Measurements from ENCODE around the gene CXCR2. TPM values are rescaled to one million over a fixed set of nuclear protein-coding genes. Genes with fewer than 3 reads are reported as not detected.
A peak's percentile ranks its signal among the peaks of the same experiment; 100 is the strongest.
"Not testable (repeated sequence)": the region's sequence is repeated elsewhere in the genome, so short reads cannot be mapped to it uniquely, and the experiment has no call there.

The CXCR2 gene
- total RNA-seq, 2 experiments from 2014 or later: 0.15 to 0.30 TPM

DNA sequence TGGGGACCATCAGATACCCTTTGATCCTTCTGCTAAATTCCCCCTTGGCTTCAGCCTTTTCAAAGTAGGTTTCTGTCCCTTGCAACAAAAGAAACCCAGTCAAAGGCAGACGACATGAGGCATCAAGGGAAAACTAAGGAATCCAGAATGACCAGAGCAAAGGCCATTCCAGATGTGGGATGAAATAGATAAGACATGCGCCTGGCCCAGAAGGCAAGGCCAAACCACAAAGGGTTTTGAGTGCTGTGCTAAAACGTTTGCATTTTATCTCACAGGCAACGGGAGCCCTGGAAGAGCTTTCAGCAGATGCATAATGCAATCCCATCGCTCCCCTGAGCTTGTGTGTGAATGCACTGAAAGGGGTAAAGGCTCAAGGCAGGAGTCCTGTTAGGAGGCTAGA is 23.3 kb downstream of the CXCR2 start:
- CTCF ChIA-PET: no interaction called here
- H3K27me3 Mint-ChIP-seq: peaks cover 22% of the 10 kb centered on the region
- H3K4me3 Mint-ChIP-seq: no peak overlapping the region
- H3K27ac Mint-ChIP-seq: no peak overlapping the region
- H3K36me3 Mint-ChIP-seq: no peaks in the 10 kb centered on the region
- peaks cover 10% of the 10 kb centered on the region for H3K4me1 Mint-ChIP-seq
- H3K9me3 Mint-ChIP-seq (ENCODE audit: low read depth): no peaks in the 10 kb centered on the region
- DNase-seq: no peak
- ATAC-seq: no peak

GRCh38 chr2:218149848-218150440 is 24.1 kb downstream of the CXCR2 start:
- Mint-ChIP-seq H3K4me1 (peaks cover 10% of the 10 kb centered on the region), H3K4me3 (no peak overlapping the region), H3K27ac (no peak overlapping the region), H3K9me3 (ENCODE audit: low read depth) (no peaks in the 10 kb centered on the region), H3K27me3 (peaks cover 22% of the 10 kb centered on the region), H3K36me3 (no peaks in the 10 kb centered on the region)
- DNase-seq (no peak), ATAC-seq (no peak)
- CTCF ChIA-PET: no interaction called here

DNA sequence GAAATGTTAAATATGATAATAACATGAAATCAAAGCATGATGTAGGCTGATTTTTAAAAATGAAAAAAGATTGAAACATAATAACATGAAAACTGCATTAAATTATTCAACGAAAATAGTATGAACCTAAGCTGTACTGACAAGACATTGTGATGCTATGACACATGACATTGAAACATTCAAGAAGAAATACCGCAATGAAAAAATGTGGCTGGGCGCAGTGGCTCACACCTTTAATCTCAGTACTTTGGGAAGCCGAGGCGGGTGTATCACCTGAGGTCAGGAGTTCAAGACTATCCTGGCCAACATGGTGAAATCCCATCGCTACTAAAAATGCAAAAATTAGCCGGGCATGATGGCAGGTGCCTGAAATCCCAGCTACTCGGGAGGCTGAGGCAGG is 26.3 kb downstream of the CXCR2 start:
- no peaks in the 10 kb centered on the region for H3K9me3 Mint-ChIP-seq (ENCODE audit: low read depth)
- H3K36me3 Mint-ChIP-seq: no peaks in the 10 kb centered on the region
- peaks cover 23% of the 10 kb centered on the region for H3K27me3 Mint-ChIP-seq
- H3K4me3 Mint-ChIP-seq: no peak overlapping the region
- no peak for ATAC-seq
- no peak for DNase-seq
- H3K27ac Mint-ChIP-seq: no peak overlapping the region
- CTCF ChIA-PET: no interaction called here
- H3K4me1 Mint-ChIP-seq: peaks cover 10% of the 10 kb centered on the region

DNA sequence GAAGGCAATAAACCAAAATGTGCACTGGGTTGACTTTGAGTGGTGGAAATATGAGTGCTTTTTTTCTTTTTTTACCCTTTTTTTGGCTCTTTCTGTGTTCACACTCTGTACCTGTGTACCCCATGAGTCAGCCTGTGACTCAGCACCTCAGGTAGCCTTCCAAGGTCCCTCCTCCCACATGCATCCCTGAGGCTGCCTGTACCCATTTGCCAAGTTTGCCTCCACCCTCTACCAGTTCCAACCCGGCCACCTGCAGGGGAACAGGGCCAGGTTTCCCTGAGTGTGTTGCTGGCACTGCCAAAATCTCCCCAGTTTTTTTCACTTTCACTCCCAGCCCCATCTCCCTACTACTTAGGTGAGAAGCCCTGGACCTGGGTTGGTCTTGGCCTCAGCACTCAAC is 26.9 kb downstream of the CXCR2 start:
- peaks cover 26% of the 10 kb centered on the region for H3K27me3 Mint-ChIP-seq
- H3K4me3 Mint-ChIP-seq: no peak overlapping the region
- DNase-seq: no peak
- no peak overlapping the region for H3K27ac Mint-ChIP-seq
- no peak for ATAC-seq
- CTCF ChIA-PET: interaction anchor here (1.4 kb wide), 1 partner anchor 15 kb away, joined by 4 read pairs; no protein-coding TSS in a partner anchor
- no peaks in the 10 kb centered on the region for H3K36me3 Mint-ChIP-seq
- H3K4me1 Mint-ChIP-seq: peaks cover 10% of the 10 kb centered on the region
- no peaks in the 10 kb centered on the region for H3K9me3 Mint-ChIP-seq (ENCODE audit: low read depth)

DNA sequence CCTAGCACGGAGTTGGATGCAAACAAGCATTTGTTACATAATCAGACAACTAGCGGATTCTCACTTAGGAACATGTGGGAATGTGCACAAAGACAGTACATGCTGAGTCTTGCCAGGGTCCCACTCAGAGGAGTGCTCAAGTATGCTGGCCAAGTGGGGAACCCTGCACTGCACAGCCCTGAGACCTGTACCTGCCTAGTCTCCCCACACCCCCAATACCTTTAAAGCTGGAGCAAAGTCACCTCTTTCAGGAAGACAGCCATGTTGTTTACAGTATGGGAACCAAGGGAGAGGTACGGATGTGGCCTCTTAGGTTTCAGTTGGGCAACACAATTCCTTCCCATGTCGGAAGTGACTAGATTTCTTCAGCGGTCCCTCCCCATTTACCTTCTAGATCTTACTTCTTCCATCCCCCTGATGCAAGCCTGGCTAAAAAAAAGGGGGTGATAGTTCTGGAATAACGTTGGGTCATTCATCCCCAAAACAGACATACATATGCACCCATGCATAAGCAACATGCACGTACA is 30.2 kb downstream of the CXCR2 start:
- H3K27ac Mint-ChIP-seq: no peak overlapping the region
- ATAC-seq (no peak), DNase-seq (no peak)
- H3K27me3 Mint-ChIP-seq: peaks cover 31% of the 10 kb centered on the region
- H3K36me3 Mint-ChIP-seq: no peaks in the 10 kb centered on the region
- no peak overlapping the region for H3K4me3 Mint-ChIP-seq
- CTCF ChIA-PET: interaction anchor here (1.3 kb wide), 1 partner anchor 13 kb away, joined by 3 read pairs; no protein-coding TSS in a partner anchor
- H3K4me1 Mint-ChIP-seq: no peaks in the 10 kb centered on the region
- no peaks in the 10 kb centered on the region for H3K9me3 Mint-ChIP-seq (ENCODE audit: low read depth)

GRCh38 chr2:218161644-218162043 is 35.8 kb downstream of the CXCR2 start:
- Mint-ChIP-seq H3K4me3 (no peak overlapping the region), H3K9me3 (ENCODE audit: low read depth) (no peaks in the 10 kb centered on the region), H3K27ac (no peak overlapping the region), H3K4me1 (peaks cover 5% of the 10 kb centered on the region), H3K36me3 (no peaks in the 10 kb centered on the region), H3K27me3 (peaks cover 44% of the 10 kb centered on the region)
- CTCF ChIA-PET: no interaction called here
- ATAC-seq: no peak
- no peak for DNase-seq

GRCh38 chr2:218162814-218163213 is 37.0 kb downstream of the CXCR2 start:
- Mint-ChIP-seq H3K27ac (no peak overlapping the region), H3K4me3 (no peak overlapping the region), H3K9me3 (ENCODE audit: low read depth) (no peaks in the 10 kb centered on the region), H3K36me3 (no peaks in the 10 kb centered on the region), H3K27me3 (peaks cover 41% of the 10 kb centered on the region), H3K4me1 (peaks cover 16% of the 10 kb centered on the region)
- ATAC-seq (no peak), DNase-seq (no peak)
- CTCF ChIA-PET: interaction anchor here (1.0 kb wide), 2 partner anchors 17 to 19 kb away, joined by 3 to 4 read pairs; no protein-coding TSS in a partner anchor

- peaks cover 39% of the 10 kb centered on the region for H3K27me3 Mint-ChIP-seq
- CTCF ChIA-PET: interaction anchor here (1.0 to 2.7 kb wide), 10 partner anchors 9 to 126 kb away, joined by 3 to 21 read pairs (median 4); partner anchors contain the start of genes AAMP, PNKD and RUFY4
- ATAC-seq (peak; percentile 87), DNase-seq (peak; percentile 61)
- peak within 1 kb of the TSS; percentile 10 for H3K4me3 Mint-ChIP-seq
- no peaks in the 10 kb centered on the region for H3K36me3 Mint-ChIP-seq
- peak within 1 kb of the TSS; percentile 35 for H3K27ac Mint-ChIP-seq
- H3K9me3 Mint-ChIP-seq (ENCODE audit: low read depth): no peaks in the 10 kb centered on the region
- peaks cover 20% of the 10 kb centered on the region for H3K4me1 Mint-ChIP-seq
These were observed 41.0 kb downstream of the CXCR2 start, which contains the start of gene CXCR1 for GRCh38 chr2:218166791-218167190. CXCR1 (minus strand) TSS chr2:218166962; CDS start chr2:218165211, 1,751 bp downstream.

GRCh38 chr2:218168016-218168415 is 42.2 kb downstream of the CXCR2 start:
- H3K4me1 Mint-ChIP-seq: peaks cover 20% of the 10 kb centered on the region
- no peak overlapping the region for H3K4me3 Mint-ChIP-seq
- no peak for ATAC-seq
- H3K27ac Mint-ChIP-seq: no peak overlapping the region
- DNase-seq: no peak
- CTCF ChIA-PET: interaction anchor here (0.7 to 2.7 kb wide), 8 partner anchors 14 to 106 kb away, joined by 3 to 21 read pairs (median 4); partner anchors contain the start of genes AAMP and PNKD
- peaks cover 37% of the 10 kb centered on the region for H3K27me3 Mint-ChIP-seq
- no peaks in the 10 kb centered on the region for H3K9me3 Mint-ChIP-seq (ENCODE audit: low read depth)
- no peaks in the 10 kb centered on the region for H3K36me3 Mint-ChIP-seq

DNA sequence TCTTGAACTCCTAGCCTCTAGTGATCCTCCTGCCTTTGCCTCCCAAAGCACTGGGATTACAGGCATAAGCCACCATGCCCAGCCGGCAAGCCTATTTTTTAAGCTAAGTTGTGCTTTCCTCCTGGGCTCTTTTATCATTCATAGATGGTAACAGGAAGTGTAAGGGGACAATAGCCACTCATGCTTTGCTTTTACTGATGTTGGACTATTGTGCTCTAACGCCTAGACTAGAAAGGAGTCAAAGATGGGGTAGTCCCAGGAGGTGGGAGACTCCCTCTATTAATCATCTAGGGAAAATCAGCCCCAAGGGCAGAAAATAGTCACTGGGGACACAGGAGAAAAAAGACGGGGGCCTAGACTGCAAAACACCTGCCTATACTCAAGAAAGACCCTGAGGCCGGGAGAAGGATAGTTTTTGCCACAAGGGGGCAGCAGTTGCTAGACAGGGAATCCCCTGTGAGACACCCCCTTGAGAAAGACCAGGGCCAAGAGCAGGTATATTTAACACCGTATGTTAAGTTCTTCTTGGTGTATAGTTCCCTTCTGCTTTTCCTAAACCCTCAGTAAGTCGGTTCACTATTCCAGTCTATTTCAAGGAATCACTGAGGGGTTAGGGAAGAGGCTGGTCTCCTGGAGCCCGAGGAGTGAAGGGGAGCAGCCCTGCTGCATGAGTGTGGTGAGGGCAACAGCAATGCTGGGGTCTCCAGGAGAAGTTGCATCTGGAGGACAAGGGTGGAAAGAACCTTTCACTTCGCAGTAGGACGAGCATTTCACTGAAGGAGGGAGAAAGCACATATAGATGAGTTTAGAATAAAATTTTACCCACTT is 43.0 kb downstream of the CXCR2 start:
- DNase-seq (peak; percentile 82), ATAC-seq (peak; percentile 74)
- H3K27me3 Mint-ChIP-seq: peaks cover 37% of the 10 kb centered on the region
- no peak overlapping the region for H3K27ac Mint-ChIP-seq
- H3K9me3 Mint-ChIP-seq (ENCODE audit: low read depth): no peaks in the 10 kb centered on the region
- CTCF ChIA-PET: interaction anchor here (0.8 to 2.7 kb wide), 8 partner anchors 9 to 105 kb away, joined by 3 to 21 read pairs (median 4); no protein-coding TSS in a partner anchor
- H3K36me3 Mint-ChIP-seq: no peaks in the 10 kb centered on the region
- no peak overlapping the region for H3K4me3 Mint-ChIP-seq
- H3K4me1 Mint-ChIP-seq: peaks cover 20% of the 10 kb centered on the region

- no peak overlapping the region for H3K4me3 Mint-ChIP-seq
- CTCF ChIA-PET: interaction anchor here (0.6 to 1.4 kb wide), 4 partner anchors 10 to 14 kb away, joined by 3 read pairs; no protein-coding TSS in a partner anchor
- no peaks in the 10 kb centered on the region for H3K9me3 Mint-ChIP-seq (ENCODE audit: low read depth)
- ATAC-seq (no peak), DNase-seq (no peak)
- H3K27ac Mint-ChIP-seq: no peak overlapping the region
- H3K4me1 Mint-ChIP-seq: peaks cover 20% of the 10 kb centered on the region
- H3K27me3 Mint-ChIP-seq: peaks cover 27% of the 10 kb centered on the region
- H3K36me3 Mint-ChIP-seq: no peaks in the 10 kb centered on the region
These were observed 44.1 kb downstream of the CXCR2 start for GRCh38 chr2:218169757-218170546.

DNA sequence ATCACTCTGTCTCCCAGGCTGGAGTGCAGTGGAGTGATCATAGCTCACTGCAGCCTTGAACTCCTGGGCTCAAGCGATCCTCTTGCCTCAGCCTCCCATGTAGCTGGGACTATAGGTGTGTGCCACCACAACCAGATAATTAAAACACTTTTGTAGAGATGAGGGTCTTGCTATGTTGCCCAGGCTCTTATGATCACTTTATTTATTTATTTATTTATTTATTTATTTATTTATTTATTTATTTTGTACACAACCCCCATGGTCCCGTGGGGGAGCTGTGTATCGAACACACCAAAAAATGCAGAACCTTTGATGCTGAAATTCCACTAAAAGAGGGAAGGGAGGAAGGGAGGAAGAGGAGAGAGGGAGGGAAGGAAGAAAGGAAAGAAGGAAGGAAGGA is 45.9 kb downstream of the CXCR2 start:
- DNase-seq; H3K4me3 Mint-ChIP-seq; ATAC-seq; H3K36me3 Mint-ChIP-seq; H3K9me3 Mint-ChIP-seq (ENCODE audit: low read depth); H3K27ac Mint-ChIP-seq: not testable (repeated sequence)
- CTCF ChIA-PET: interaction anchor here (2.7 kb wide), 1 partner anchor 86 kb away, joined by 11 read pairs; no protein-coding TSS in a partner anchor
- Mint-ChIP-seq H3K4me1 (peaks cover 15% of the 10 kb centered on the region), H3K27me3 (peaks cover 19% of the 10 kb centered on the region)

GRCh38 chr2:218172845-218173244 is 47.0 kb downstream of the CXCR2 start:
- DNase-seq: no peak
- Mint-ChIP-seq H3K27me3 (peaks cover 19% of the 10 kb centered on the region), H3K9me3 (ENCODE audit: low read depth) (no peaks in the 10 kb centered on the region), H3K4me1 (peaks cover 5% of the 10 kb centered on the region), H3K27ac (no peak overlapping the region), H3K36me3 (no peaks in the 10 kb centered on the region), H3K4me3 (no peak overlapping the region)
- ATAC-seq: no peak
- CTCF ChIA-PET: interaction anchor here (2.7 kb wide), 1 partner anchor 85 kb away, joined by 11 read pairs; no protein-coding TSS in a partner anchor
